ENCODE measurements around the gene FNDC7. TPM values are rescaled to one million over a fixed set of nuclear protein-coding genes. Genes with fewer than 3 reads are reported as not detected.

The FNDC7 gene
- total RNA-seq, 1 donor from 2014 or later: 0.37 TPM

- H3F3A ChIP-seq (ENCODE audit: low read depth): peaks cover 30% of the 10 kb centered on the region
- no peaks in the 10 kb centered on the region for H3K27me3 ChIP-seq
- DNase-seq (ENCODE audit: low spot score): peak; percentile 36
- peak overlapping the region; percentile 99 for H3K27ac ChIP-seq
- H3K27me3 Mint-ChIP-seq (ENCODE audit: insufficient read depth, low read depth): peaks cover 2% of the 10 kb centered on the region
- H3K27ac Mint-ChIP-seq: peak overlapping the region; percentile 94
- peaks cover 30% of the 10 kb centered on the region for H3K4me1 Mint-ChIP-seq
- no peaks in the 10 kb centered on the region for H3K9me3 ChIP-seq (ENCODE audit: low read depth)
- peaks cover 7% of the 10 kb centered on the region for H3K36me3 Mint-ChIP-seq
- peaks cover 40% of the 10 kb centered on the region for H4K20me1 ChIP-seq (ENCODE audit: low read depth)
- H3K9ac ChIP-seq: peak overlapping the region; percentile 88
- peak; percentile 36 for TF ChIP-seq CTCF (IDR thresholded peaks at IDR 0.05)
- TF ChIP-seq EZH2 (IDR thresholded peaks at IDR 0.05): no peak
- no peak for TF ChIP-seq EZH2phosphoT487 (IDR thresholded peaks at IDR 0.05)
- no peaks in the 10 kb centered on the region for H3K9me3 Mint-ChIP-seq
- peak overlapping the region; percentile 99 for H3K4me2 ChIP-seq
- H3K36me3 ChIP-seq: peaks cover 32% of the 10 kb centered on the region
- H3K79me2 ChIP-seq (ENCODE audit: low read depth): peaks cover 72% of the 10 kb centered on the region
- peaks cover 27% of the 10 kb centered on the region for H3K4me1 ChIP-seq
- H2AFZ ChIP-seq (replicated peaks): peak overlapping the region; percentile 17
- peak overlapping the region; percentile 94 for H3K4me3 ChIP-seq
- peak overlapping the region; percentile 99 for H3K4me3 Mint-ChIP-seq
These were observed 19.7 kb upstream of the FNDC7 start for GRCh38 chr1:108692724-108693655.

- Mint-ChIP-seq H3K27me3 (ENCODE audit: insufficient read depth, low read depth) (peaks cover 2% of the 10 kb centered on the region), H3K4me1 (peaks cover 27% of the 10 kb centered on the region), H3K27ac (no peak overlapping the region), H3K4me3 (no peak overlapping the region), H3K9me3 (no peaks in the 10 kb centered on the region), H3K36me3 (peaks cover 19% of the 10 kb centered on the region)
- H3K36me3 ChIP-seq: peaks cover 55% of the 10 kb centered on the region
- H3F3A ChIP-seq (ENCODE audit: low read depth): peaks cover 50% of the 10 kb centered on the region
- H3K9me3 ChIP-seq (ENCODE audit: low read depth): no peaks in the 10 kb centered on the region
- no peak overlapping the region for H3K27ac ChIP-seq
- no peak for DNase-seq (ENCODE audit: low spot score)
- no peak overlapping the region for H3K9ac ChIP-seq
- peak overlapping the region; percentile 99 for H3K4me2 ChIP-seq
- no peaks in the 10 kb centered on the region for H3K27me3 ChIP-seq
- H3K79me2 ChIP-seq (ENCODE audit: low read depth): peaks cover 70% of the 10 kb centered on the region
- H3K4me1 ChIP-seq: peaks cover 26% of the 10 kb centered on the region
- no peak overlapping the region for H2AFZ ChIP-seq (replicated peaks)
- peak overlapping the region; percentile 94 for H3K4me3 ChIP-seq
- peaks cover 40% of the 10 kb centered on the region for H4K20me1 ChIP-seq (ENCODE audit: low read depth)
- TF ChIP-seq EZH2 (IDR thresholded peaks at IDR 0.05) (no peak), CTCF (IDR thresholded peaks at IDR 0.05) (no peak), EZH2phosphoT487 (IDR thresholded peaks at IDR 0.05) (no peak)
These were observed 17.2 kb upstream of the FNDC7 start for GRCh38 chr1:108695535-108695934.

- Mint-ChIP-seq H3K27me3 (ENCODE audit: insufficient read depth, low read depth) (no peaks in the 10 kb centered on the region), H3K27ac (no peak overlapping the region), H3K4me3 (no peak overlapping the region), H3K36me3 (peaks cover 23% of the 10 kb centered on the region), H3K9me3 (no peaks in the 10 kb centered on the region), H3K4me1 (peaks cover 5% of the 10 kb centered on the region)
- H3K4me2 ChIP-seq: no peak overlapping the region
- peaks cover 58% of the 10 kb centered on the region for H3F3A ChIP-seq (ENCODE audit: low read depth)
- no peaks in the 10 kb centered on the region for H3K9me3 ChIP-seq (ENCODE audit: low read depth)
- peaks cover 9% of the 10 kb centered on the region for H3K4me1 ChIP-seq
- DNase-seq (ENCODE audit: low spot score): no peak
- no peak overlapping the region for H3K9ac ChIP-seq
- no peak overlapping the region for H3K27ac ChIP-seq
- H3K27me3 ChIP-seq: no peaks in the 10 kb centered on the region
- H2AFZ ChIP-seq (replicated peaks): no peak overlapping the region
- H4K20me1 ChIP-seq (ENCODE audit: low read depth): peaks cover 18% of the 10 kb centered on the region
- peaks cover 56% of the 10 kb centered on the region for H3K36me3 ChIP-seq
- no peak overlapping the region for H3K4me3 ChIP-seq
- TF ChIP-seq CTCF (IDR thresholded peaks at IDR 0.05) (no peak), EZH2 (IDR thresholded peaks at IDR 0.05) (no peak), EZH2phosphoT487 (IDR thresholded peaks at IDR 0.05) (no peak)
- H3K79me2 ChIP-seq (ENCODE audit: low read depth): peaks cover 32% of the 10 kb centered on the region
These were observed 13.1 kb upstream of the FNDC7 start for GRCh38 chr1:108699375-108700332.
